Measurements from ENCODE around the gene PYGM. TPM values are rescaled to one million over a fixed set of nuclear protein-coding genes. Genes with fewer than 3 reads are reported as not detected.

The PYGM gene
- total RNA-seq, result 291 TPM

DNA sequence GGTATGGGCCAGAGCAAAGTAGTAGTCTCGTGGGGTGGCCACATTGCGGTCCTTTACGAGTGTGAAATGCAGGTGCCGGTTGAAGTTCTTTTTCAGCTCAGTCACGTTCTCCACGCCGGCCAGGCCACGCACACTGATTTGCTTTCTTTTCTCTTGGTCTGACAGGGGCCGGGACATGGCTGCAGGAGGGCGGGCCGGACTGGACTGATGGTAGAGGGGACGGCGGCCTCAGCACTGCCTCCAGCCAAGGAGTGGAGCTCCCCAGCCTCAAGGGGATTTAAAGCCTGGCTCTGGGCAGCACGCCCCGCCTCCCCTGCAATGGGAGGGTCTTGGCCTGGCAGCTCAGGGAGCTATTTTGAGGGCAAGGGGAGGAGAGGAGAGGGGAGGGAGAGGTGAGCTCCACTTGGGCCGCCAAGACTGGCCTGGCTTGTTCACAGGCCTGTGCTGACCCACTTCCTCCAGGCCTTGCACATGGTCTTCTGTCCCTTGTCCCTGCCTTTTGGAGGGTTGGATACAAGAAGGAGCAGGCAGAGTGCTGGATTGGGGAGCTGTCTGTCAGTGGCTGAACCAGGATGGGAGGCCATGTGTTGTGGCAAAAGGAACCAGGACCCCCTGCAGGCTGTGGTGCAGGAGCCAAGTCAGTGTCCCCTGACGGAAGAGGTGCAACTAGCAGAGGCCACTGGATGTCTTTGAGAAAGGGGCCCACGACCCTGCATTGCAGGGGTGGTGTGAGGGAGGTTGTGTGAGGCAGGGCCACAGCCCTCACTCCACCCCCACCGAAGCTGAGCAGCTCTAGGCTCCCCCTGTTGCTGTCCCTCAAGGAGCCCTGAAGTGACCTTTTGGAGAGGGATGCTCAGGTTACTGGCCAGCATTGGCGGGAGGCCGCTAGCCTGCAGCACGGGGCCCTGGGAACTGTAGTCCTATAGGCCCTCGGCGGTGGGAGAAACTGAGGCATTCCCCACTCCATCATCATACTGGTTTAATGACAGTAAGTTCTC, at the start of gene PYGM:
TSS of gene PYGM (minus strand) at position 253 of the 998 bp plus-strand sequence. CDS start at position 177, 76 bp downstream.
- peak within 1 kb of the TSS; percentile 93 to 100 (median 99) for H3K9ac ChIP-seq (ENCODE audit: low read depth in 1 of 3, low read length in 3 of 3)
- H3K9me3 ChIP-seq (ENCODE audit: control insufficient read depth in 3 of 3, low read length in 3 of 3), result no peaks in the 10 kb centered on the region
- H3K4me1 ChIP-seq (ENCODE audit: control insufficient read depth in 3 of 3, insufficient read depth in 3 of 3, low read length in 3 of 3), result peaks cover 76 to 99% (median 94%) of the 10 kb centered on the region in 3 donors
- H3K4me3 ChIP-seq (ENCODE audit: low read length in 3 of 3), result peak within 1 kb of the TSS; percentile 86 to 96 (median 95)
- no peaks in the 10 kb centered on the region for H3K27me3 ChIP-seq (ENCODE audit: control insufficient read depth in 3 of 3, insufficient read depth in 3 of 3, low read length in 3 of 3)
- H3K27ac ChIP-seq (ENCODE audit: low read depth, low read length), result peak within 1 kb of the TSS; percentile 98
- H3K36me3 ChIP-seq (ENCODE audit: control insufficient read depth in 3 of 3, insufficient read depth in 3 of 3, low read length in 3 of 3), result peaks cover 40 to 47% (median 46%) of the 10 kb centered on the region in 3 donors

DNA sequence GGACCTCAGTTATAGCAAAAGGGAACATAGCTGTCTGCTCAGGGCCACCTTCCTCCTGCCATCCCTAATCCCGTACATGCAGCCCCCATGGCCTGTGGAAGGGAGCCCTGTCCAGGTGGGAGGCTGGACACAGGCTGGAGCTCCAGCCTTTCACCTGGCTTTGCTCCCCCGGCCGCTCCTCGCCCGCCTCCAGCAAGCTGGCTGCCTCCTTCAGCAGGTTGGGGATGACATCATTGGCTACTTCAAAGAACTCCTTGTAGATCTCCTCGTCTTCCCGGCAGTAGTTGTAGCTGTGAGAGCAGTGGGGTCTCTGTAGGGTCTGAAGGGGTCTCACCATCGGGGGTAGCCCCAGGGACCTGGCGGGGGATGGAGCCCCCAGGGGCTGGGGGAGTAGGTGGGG, 45.7 kb upstream of the PYGM start:
- H3K36me3 ChIP-seq (ENCODE audit: control insufficient read depth in 3 of 3, insufficient read depth in 3 of 3, low read length in 3 of 3), result peaks cover 30 to 35% (median 34%) of the 10 kb centered on the region in 3 donors
- no peaks in the 10 kb centered on the region for H3K27me3 ChIP-seq (ENCODE audit: control insufficient read depth in 3 of 3, insufficient read depth in 3 of 3, low read length in 3 of 3)
- H3K27ac ChIP-seq (ENCODE audit: low read depth, low read length), result no peak overlapping the region
- H3K4me1 ChIP-seq (ENCODE audit: control insufficient read depth in 3 of 3, insufficient read depth in 3 of 3, low read length in 3 of 3), result peaks cover 18 to 30% (median 29%) of the 10 kb centered on the region in 3 donors
- no peaks in the 10 kb centered on the region for H3K9me3 ChIP-seq (ENCODE audit: control insufficient read depth in 3 of 3, low read length in 3 of 3)
- H3K9ac ChIP-seq (ENCODE audit: low read depth in 1 of 3, low read length in 3 of 3), result no peak overlapping the region
- H3K4me3 ChIP-seq (ENCODE audit: low read length in 3 of 3), result no peak overlapping the region

DNA sequence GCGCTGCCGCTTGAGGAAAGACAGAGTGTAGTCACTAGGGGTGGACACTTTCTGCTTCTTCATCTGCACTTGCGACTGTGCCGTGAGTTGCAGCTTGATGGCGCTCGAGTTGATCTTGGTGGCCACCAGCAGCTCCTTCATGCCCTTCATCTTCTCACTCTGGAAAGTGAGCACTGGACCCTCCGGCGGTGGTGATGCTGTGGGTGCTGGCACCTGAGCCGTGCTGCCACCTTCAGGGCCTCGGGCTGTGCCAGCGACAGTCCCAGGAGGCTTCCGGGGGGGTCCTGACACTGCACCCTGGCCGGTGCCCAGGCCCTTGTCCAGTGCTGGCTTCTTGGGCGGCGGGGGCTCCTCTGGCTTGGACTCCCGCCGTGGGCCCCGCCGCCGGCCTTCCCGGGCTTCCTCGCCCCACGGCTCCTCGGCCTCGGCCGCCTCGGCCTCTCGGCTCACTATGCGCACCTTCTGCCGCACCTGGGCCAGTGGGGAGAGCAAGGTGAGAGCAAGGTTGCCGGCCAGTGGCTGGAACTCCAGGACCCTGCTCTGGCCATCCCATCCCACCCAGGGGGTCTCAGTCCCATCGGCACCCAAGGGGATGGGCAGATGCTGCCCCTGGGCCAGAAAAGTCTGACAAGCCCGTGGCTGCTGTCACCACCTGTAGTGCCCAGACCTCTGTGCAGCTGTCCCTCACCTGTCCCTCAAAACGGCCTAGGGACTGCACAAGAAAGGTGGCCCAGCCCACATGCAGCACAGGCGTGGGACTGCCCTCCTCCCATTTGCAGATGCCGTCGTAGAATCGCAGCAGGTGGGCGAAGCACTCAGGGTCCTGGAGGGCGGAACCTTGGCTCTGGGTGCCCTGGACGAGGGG, 44.8 kb upstream of the PYGM start:
- H3K36me3 ChIP-seq (ENCODE audit: control insufficient read depth in 3 of 3, insufficient read depth in 3 of 3, low read length in 3 of 3), result peaks cover 30 to 35% (median 34%) of the 10 kb centered on the region in 3 donors
- no peak overlapping the region for H3K4me3 ChIP-seq (ENCODE audit: low read length in 3 of 3)
- peak overlapping the region in 1 of 3 donors; percentile 70 for H3K9ac ChIP-seq (ENCODE audit: low read depth in 1 of 3, low read length in 3 of 3)
- peaks cover 15 to 26% (median 23%) of the 10 kb centered on the region in 3 donors for H3K4me1 ChIP-seq (ENCODE audit: control insufficient read depth in 3 of 3, insufficient read depth in 3 of 3, low read length in 3 of 3)
- H3K27me3 ChIP-seq (ENCODE audit: control insufficient read depth in 3 of 3, insufficient read depth in 3 of 3, low read length in 3 of 3), result no peaks in the 10 kb centered on the region
- H3K9me3 ChIP-seq (ENCODE audit: control insufficient read depth in 3 of 3, low read length in 3 of 3), result no peaks in the 10 kb centered on the region
- H3K27ac ChIP-seq (ENCODE audit: low read depth, low read length), result no peak overlapping the region

DNA sequence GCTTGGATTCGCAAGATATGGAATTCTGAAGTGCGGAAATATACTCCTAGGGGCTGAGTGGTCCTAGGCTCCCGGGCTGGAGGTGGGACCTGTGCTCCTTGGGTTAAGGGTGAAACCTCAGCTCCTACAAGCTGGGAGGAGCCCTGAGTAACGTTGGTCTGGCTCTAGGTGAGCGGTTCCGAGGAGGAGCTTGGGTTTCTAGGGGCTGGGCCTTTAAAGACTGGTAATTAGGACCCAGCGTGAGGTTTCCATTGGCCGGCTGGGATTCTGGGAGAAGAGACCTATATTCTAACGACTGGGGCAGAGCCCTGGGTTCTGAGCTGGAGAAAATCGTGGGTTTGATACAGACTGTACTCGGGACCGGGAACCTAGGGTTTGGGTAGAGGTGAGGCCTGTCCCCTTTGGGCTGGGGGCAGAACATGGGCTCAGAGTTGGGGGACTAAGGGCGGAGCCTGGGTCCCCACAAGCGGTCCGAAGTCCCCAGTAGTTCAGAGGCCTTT, 44.1 kb upstream of the PYGM start:
- Histone ChIP-seq H3K9ac (ENCODE audit: low read depth in 1 of 3, low read length in 3 of 3) (peak overlapping the region; percentile 68 to 79 (median 70)), H3K36me3 (ENCODE audit: control insufficient read depth in 3 of 3, insufficient read depth in 3 of 3, low read length in 3 of 3) (peaks cover 30 to 35% (median 34%) of the 10 kb centered on the region in 3 donors), H3K9me3 (ENCODE audit: control insufficient read depth in 3 of 3, low read length in 3 of 3) (no peaks in the 10 kb centered on the region), H3K4me1 (ENCODE audit: control insufficient read depth in 3 of 3, insufficient read depth in 3 of 3, low read length in 3 of 3) (peaks cover 11 to 21% (median 18%) of the 10 kb centered on the region in 3 donors), H3K27ac (ENCODE audit: low read depth, low read length) (peak overlapping the region; percentile 60), H3K27me3 (ENCODE audit: control insufficient read depth in 3 of 3, insufficient read depth in 3 of 3, low read length in 3 of 3) (no peaks in the 10 kb centered on the region), H3K4me3 (ENCODE audit: low read length in 3 of 3) (peak overlapping the region; percentile 69 to 79 (median 73))

DNA sequence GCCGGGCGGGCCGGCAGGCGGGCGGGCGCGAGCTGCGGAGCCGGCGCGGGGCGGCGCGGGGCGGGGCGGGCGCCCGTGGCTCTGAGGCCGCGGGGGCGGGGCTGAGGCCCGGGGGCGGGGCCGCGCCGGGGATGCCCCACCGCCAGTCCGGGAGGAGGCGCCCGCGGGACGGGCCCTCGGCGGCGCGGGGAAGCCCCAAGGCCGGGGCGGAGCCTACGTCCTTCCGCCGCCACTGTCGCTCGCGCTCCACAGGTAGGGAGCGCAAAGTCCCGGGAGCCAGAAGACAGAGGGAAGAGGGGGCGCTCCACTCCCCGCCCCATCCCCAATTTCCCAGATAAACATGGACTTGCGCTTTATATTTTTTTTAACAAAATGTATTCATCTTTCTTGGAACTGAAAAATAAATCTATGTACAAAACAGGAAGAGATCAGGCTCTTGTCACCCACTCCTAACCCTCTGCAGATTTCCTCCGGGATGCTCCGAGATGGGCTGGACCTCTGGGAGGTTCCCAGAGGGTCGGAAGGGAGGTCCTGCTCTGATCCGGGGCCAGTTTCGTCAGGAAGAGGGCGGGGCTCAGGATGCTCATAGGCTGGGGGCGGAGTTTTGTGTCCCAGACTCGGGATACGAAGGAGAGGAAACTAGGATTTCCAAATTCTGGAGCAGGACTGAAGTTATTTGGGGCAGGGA, 43.5 kb upstream of the PYGM start, which contains the start of gene MAP4K2:
TSS of gene MAP4K2 (minus strand) at position 57 of the 688 bp plus-strand sequence. CDS start 65 bp downstream, outside the sequence.
- Histone ChIP-seq H3K27me3 (ENCODE audit: control insufficient read depth in 3 of 3, insufficient read depth in 3 of 3, low read length in 3 of 3) (no peaks in the 10 kb centered on the region), H3K4me3 (ENCODE audit: low read length in 3 of 3) (peak within 1 kb of the TSS; percentile 69 to 79 (median 73)), H3K9ac (ENCODE audit: low read depth in 1 of 3, low read length in 3 of 3) (peak within 1 kb of the TSS; percentile 68 to 79 (median 70)), H3K27ac (ENCODE audit: low read depth, low read length) (peak within 1 kb of the TSS; percentile 60), H3K36me3 (ENCODE audit: control insufficient read depth in 3 of 3, insufficient read depth in 3 of 3, low read length in 3 of 3) (peaks cover 30 to 35% (median 34%) of the 10 kb centered on the region in 3 donors), H3K4me1 (ENCODE audit: control insufficient read depth in 3 of 3, insufficient read depth in 3 of 3, low read length in 3 of 3) (peaks cover 11 to 21% (median 18%) of the 10 kb centered on the region in 3 donors), H3K9me3 (ENCODE audit: control insufficient read depth in 3 of 3, low read length in 3 of 3) (no peaks in the 10 kb centered on the region)

DNA sequence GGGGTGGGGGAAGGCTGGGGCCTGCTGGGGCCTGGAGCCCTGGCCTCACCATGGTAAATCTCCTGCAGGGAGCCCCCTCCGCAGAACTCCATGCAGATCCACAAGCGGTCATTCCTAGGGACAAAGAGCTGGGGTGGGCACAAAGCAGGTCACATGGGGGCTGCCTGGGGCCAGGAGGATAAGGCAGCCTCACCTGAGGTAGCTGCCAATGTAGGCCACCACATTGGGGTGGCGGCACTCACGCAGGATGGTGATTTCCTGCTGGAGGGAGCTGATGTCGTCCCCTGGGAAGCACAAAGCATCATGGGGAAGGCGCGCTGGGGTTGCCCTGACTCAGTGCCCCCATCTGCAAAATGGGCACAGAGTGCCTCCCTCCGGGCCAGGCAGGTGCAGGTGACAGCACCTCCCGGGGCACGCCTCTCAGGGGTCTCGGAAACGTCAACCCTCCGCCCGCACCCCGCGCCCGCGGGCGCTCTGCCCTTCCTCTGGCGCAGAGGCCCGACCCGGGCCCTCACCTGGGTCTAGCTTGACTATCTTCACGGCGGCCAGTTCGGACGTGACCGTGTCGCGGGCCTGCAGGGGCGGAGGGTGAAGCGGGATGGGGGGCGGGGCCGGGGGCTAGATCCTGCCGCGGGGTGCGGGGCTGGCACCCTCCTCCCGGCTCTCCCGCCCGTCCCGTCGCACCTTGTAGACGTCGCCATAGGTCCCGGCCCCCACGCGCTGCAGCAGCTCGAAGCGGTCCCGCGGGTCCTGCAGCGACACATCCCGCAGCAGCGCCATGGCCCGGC, 42.8 kb upstream of the PYGM start:
- Histone ChIP-seq H3K4me1 (ENCODE audit: control insufficient read depth in 3 of 3, insufficient read depth in 3 of 3, low read length in 3 of 3) (peaks cover 11 to 21% (median 18%) of the 10 kb centered on the region in 3 donors), H3K27ac (ENCODE audit: low read depth, low read length) (no peak overlapping the region), H3K9me3 (ENCODE audit: control insufficient read depth in 3 of 3, low read length in 3 of 3) (no peaks in the 10 kb centered on the region), H3K27me3 (ENCODE audit: control insufficient read depth in 3 of 3, insufficient read depth in 3 of 3, low read length in 3 of 3) (no peaks in the 10 kb centered on the region), H3K36me3 (ENCODE audit: control insufficient read depth in 3 of 3, insufficient read depth in 3 of 3, low read length in 3 of 3) (peaks cover 26 to 30% (median 30%) of the 10 kb centered on the region in 3 donors), H3K9ac (ENCODE audit: low read depth in 1 of 3, low read length in 3 of 3) (peak overlapping the region in 2 of 3 donors; percentile 38 to 68), H3K4me3 (ENCODE audit: low read length in 3 of 3) (peak overlapping the region; percentile 32 to 56 (median 54))

DNA sequence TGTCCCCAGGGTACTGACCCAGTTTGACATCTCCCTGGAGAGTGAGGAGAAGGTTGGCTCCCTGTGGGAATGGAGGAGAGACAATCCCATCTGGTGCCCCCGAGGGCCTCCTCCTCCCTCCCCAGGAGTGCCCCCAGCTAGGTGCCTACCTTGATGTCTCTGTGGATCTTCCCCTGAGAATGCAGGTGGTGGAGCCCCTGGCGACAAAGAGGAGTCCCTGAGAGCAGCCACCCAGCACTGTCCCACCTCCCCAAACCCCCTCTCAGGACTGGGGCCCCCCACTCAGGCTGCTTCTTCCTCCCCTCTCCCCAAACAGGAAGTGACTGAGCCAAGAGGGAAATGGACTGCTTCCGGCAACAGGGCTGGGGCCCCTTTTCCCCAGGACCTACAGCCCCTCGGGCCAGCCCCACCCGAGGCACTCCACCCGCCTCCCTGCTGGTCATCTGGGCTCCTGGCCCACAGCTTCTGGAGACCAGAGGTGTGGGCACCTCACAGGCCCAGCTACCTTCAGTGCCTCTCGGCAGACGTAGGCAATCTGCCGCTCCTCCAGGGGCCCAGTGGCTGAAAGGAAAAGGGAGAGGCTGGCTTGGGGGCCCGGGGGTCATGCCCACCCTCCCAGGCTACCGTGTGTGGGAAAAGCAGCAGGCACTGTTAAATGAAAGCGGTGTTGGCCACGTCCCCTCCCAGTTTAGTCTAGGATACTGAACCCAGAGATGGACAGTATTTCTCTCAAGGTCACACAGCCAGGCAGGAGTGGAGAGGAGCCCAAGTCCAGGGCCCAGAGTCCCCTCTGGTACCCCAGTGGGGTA, 42.0 kb upstream of the PYGM start:
- Histone ChIP-seq H3K4me1 (ENCODE audit: control insufficient read depth in 3 of 3, insufficient read depth in 3 of 3, low read length in 3 of 3) (peaks cover 11 to 21% (median 18%) of the 10 kb centered on the region in 3 donors), H3K4me3 (ENCODE audit: low read length in 3 of 3) (no peak overlapping the region), H3K36me3 (ENCODE audit: control insufficient read depth in 3 of 3, insufficient read depth in 3 of 3, low read length in 3 of 3) (peaks cover 20 to 28% (median 22%) of the 10 kb centered on the region in 3 donors), H3K27ac (ENCODE audit: low read depth, low read length) (no peak overlapping the region), H3K9ac (ENCODE audit: low read depth in 1 of 3, low read length in 3 of 3) (peak overlapping the region in 2 of 3 donors; percentile 4 to 16), H3K27me3 (ENCODE audit: control insufficient read depth in 3 of 3, insufficient read depth in 3 of 3, low read length in 3 of 3) (no peaks in the 10 kb centered on the region), H3K9me3 (ENCODE audit: control insufficient read depth in 3 of 3, low read length in 3 of 3) (no peaks in the 10 kb centered on the region)

DNA sequence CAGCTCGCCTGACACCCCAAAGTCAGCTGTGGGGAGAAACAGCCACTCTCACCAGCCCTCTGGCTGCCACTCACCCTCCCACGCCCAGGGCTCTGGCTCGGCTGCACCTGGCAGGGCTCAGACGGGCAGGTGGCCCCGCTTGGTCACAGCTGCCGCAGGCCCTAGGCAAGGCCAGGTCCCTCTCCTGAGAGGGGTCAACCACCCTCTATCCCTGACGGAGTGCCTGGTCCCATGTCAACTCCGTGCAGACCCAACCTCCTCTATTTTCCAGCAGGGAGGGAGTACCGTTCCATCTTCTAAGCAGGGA, 41.3 kb upstream of the PYGM start:
- Histone ChIP-seq H3K9me3 (ENCODE audit: control insufficient read depth in 3 of 3, low read length in 3 of 3) (no peaks in the 10 kb centered on the region), H3K9ac (ENCODE audit: low read depth in 1 of 3, low read length in 3 of 3) (peak overlapping the region in 1 of 3 donors; percentile 25), H3K27ac (ENCODE audit: low read depth, low read length) (no peak overlapping the region), H3K36me3 (ENCODE audit: control insufficient read depth in 3 of 3, insufficient read depth in 3 of 3, low read length in 3 of 3) (peaks cover 14 to 28% (median 19%) of the 10 kb centered on the region in 3 donors), H3K4me1 (ENCODE audit: control insufficient read depth in 3 of 3, insufficient read depth in 3 of 3, low read length in 3 of 3) (peaks cover 11 to 21% (median 18%) of the 10 kb centered on the region in 3 donors), H3K27me3 (ENCODE audit: control insufficient read depth in 3 of 3, insufficient read depth in 3 of 3, low read length in 3 of 3) (no peaks in the 10 kb centered on the region), H3K4me3 (ENCODE audit: low read length in 3 of 3) (no peak overlapping the region)

All from skeletal muscle tissue (tissue), 4 donors.